HEK293 (cell line): ENCODE results near the gene PRKG1.
"Not testable (repeated sequence)": the region's sequence is repeated elsewhere in the genome, so short reads cannot be mapped to it uniquely, and the experiment has no call there.

ENCODE experiments used
- CTCF ChIA-PET: fragments of 350-600 bp; formaldehyde crosslinking; extraction: SDS; loops from one replicate; lab custom pipeline; 2021; ENCODE audit warnings: antibody characterized with exemption; lab: Yijun Ruan, JAX
- POLR2A ChIA-PET: fragments of 300-600 bp; formaldehyde crosslinking; extraction: SDS; loops from one replicate; lab custom pipeline; 2020; ENCODE audit warnings: antibody characterized with exemption, inconsistent platforms; lab: Yijun Ruan, JAX
- H3K27ac ChIP-seq: fragments of 200-500 bp; sonication (Bioruptor generic); 2 replicates; pipeline ENCODE4 v1.5.1; 2014; ENCODE audit warnings: low read depth, low read length, control low read depth, inconsistent platforms; ENCODE audit errors: extremely low read depth
- H3K36me3 ChIP-seq, 2 experiments: fragments of 200-500 bp in 1 of 2; sonication (Bioruptor generic) in 1 of 2; 1 replicate in 1 of 2; 2 replicates in 1 of 2; pipeline ENCODE4 v1.5.1; 2014 to 2017; ENCODE audit warnings: inconsistent platforms in 2 of 2, low read length in 2 of 2; ENCODE audit not compliant: control insufficient read depth in 2 of 2, insufficient read depth in 1 of 2
- H3K4me1 ChIP-seq: fragments of 200-500 bp; sonication (Bioruptor generic); 2 replicates; pipeline ENCODE4 v1.5.1; 2014; ENCODE audit warnings: mild to moderate bottlenecking, low read length, inconsistent platforms; ENCODE audit not compliant: control insufficient read depth, insufficient read depth
- H3K4me3 ChIP-seq: 2 replicates; pipeline ENCODE4 v1.5.1; 2011; ENCODE audit warnings: low read depth, mild to moderate bottlenecking, control low read depth, low read length, moderate library complexity
- H3K9me3 ChIP-seq: fragments of 200-500 bp; sonication (Bioruptor generic); 2 replicates; pipeline ENCODE4 v1.5.1; 2014; ENCODE audit warnings: low read depth, low read length, inconsistent platforms; ENCODE audit not compliant: control insufficient read depth, insufficient read depth
- ELK4 ChIP-seq: IDR thresholded peaks from 2 replicates; pipeline ENCODE4 v1.6.1; 2011; ENCODE audit warnings: mild to moderate bottlenecking, low read depth, low read length, borderline replicate concordance
- KLF10 ChIP-seq: fragments of 450-650 bp; IDR thresholded peaks from 2 replicates; pipeline ENCODE4 v1.5.1; 2018; ENCODE audit warnings: missing biosample characterization, mild to moderate bottlenecking, missing genetic modification characterization
- REPIN1 ChIP-seq: fragments of 450-650 bp; formaldehyde crosslinking; IDR thresholded peaks from 2 replicates; pipeline ENCODE4 v1.5.1; 2017; ENCODE audit warnings: missing biosample characterization, missing genetic modification characterization, low read depth
- ZBTB1 ChIP-seq: fragments of 450-650 bp; formaldehyde crosslinking; IDR thresholded peaks from 2 replicates; pipeline ENCODE4 v1.5.1; 2016; ENCODE audit warnings: missing biosample characterization, missing genetic modification characterization
- ZBTB11 ChIP-seq: fragments of 450-650 bp; formaldehyde crosslinking; conservative IDR thresholded peaks from 2 replicates; pipeline ENCODE4 v1.5.1; 2016; ENCODE audit warnings: low read depth, missing biosample characterization, missing genetic modification characterization
- ZBTB21 ChIP-seq: fragments of 450-650 bp; formaldehyde crosslinking; IDR thresholded peaks from 2 replicates; pipeline ENCODE4 v1.5.1; 2017; ENCODE audit warnings: missing biosample characterization, missing genetic modification characterization
- ZBTB44 ChIP-seq: fragments of 450-650 bp; IDR thresholded peaks from 2 replicates; pipeline ENCODE4 v1.5.1; 2018; ENCODE audit warnings: missing biosample characterization, mild to moderate bottlenecking, missing genetic modification characterization
- ZFP37 ChIP-seq: fragments of 450-650 bp; formaldehyde crosslinking; IDR thresholded peaks from 2 replicates; pipeline ENCODE4 v1.5.1; 2016; ENCODE audit warnings: missing biosample characterization, missing genetic modification characterization
- ZNF133 ChIP-seq: fragments of 450-650 bp; formaldehyde crosslinking; IDR thresholded peaks from 2 replicates; pipeline ENCODE4 v1.5.1; 2016; ENCODE audit warnings: missing biosample characterization, missing genetic modification characterization
- ZNF16 ChIP-seq: fragments of 450-650 bp; formaldehyde crosslinking; IDR thresholded peaks from 2 replicates; pipeline ENCODE4 v1.5.1; 2016; ENCODE audit warnings: low read depth, missing biosample characterization, missing genetic modification characterization
- ZNF169 ChIP-seq: fragments of 450-650 bp; formaldehyde crosslinking; IDR thresholded peaks from 2 replicates; pipeline ENCODE4 v1.5.1; 2016; ENCODE audit warnings: missing biosample characterization, missing genetic modification characterization
- ZNF274 ChIP-seq, 2 experiments: fragments of 200-500 bp in 1 of 2; fragments of 450-650 bp in 1 of 2; sonication (Bioruptor generic) in 1 of 2; formaldehyde crosslinking in 1 of 2; IDR thresholded peaks; 2 replicates each; pipeline versions ENCODE4 v1.5.1 to v1.6.1; 2014 to 2016; ENCODE audit warnings: borderline replicate concordance in 1 of 2, inconsistent platforms in 1 of 2, low read length in 1 of 2, missing biosample characterization in 1 of 2, missing genetic modification characterization in 1 of 2
- ZNF350 ChIP-seq: fragments of 450-650 bp; formaldehyde crosslinking; IDR thresholded peaks from 2 replicates; pipeline ENCODE4 v1.5.0; 2017; ENCODE audit warnings: missing biosample characterization, mild to moderate bottlenecking, missing genetic modification characterization
- ZNF391 ChIP-seq: fragments of 450-650 bp; formaldehyde crosslinking; IDR thresholded peaks from 2 replicates; pipeline ENCODE4 v1.5.1; 2016; ENCODE audit warnings: low read depth, missing biosample characterization, missing genetic modification characterization, borderline replicate concordance
- ZNF549 ChIP-seq: fragments of 450-650 bp; IDR thresholded peaks from 2 replicates; pipeline ENCODE4 v1.5.1; 2018; ENCODE audit warnings: missing biosample characterization, missing genetic modification characterization, mild to moderate bottlenecking, inconsistent platforms, moderate library complexity
- ZNF621 ChIP-seq: fragments of 450-650 bp; formaldehyde crosslinking; IDR thresholded peaks from 2 replicates; pipeline ENCODE4 v1.5.1; 2017; ENCODE audit warnings: missing biosample characterization, missing genetic modification characterization
- ZNF843 ChIP-seq: fragments of 450-650 bp; formaldehyde crosslinking; IDR thresholded peaks from 2 replicates; pipeline ENCODE4 v1.5.1; 2016; ENCODE audit warnings: missing biosample characterization, missing genetic modification characterization
- ZSCAN16 ChIP-seq: fragments of 450-650 bp; formaldehyde crosslinking; IDR thresholded peaks from 2 replicates; pipeline ENCODE4 v1.5.1; 2016; ENCODE audit warnings: missing biosample characterization, missing genetic modification characterization
- ZSCAN18 ChIP-seq: fragments of 450-650 bp; formaldehyde crosslinking; IDR thresholded peaks from 2 replicates; pipeline ENCODE4 v1.5.1; 2016; ENCODE audit warnings: missing biosample characterization, missing genetic modification characterization

PRKG1 gene

GRCh38 chr10:51340845-51341610, 266.7 kb downstream of the PRKG1 start (continued):
- TF ChIP-seq REPIN1 (tag by site-specific recombination) (no peak), ZNF133 (no peak), ZBTB21 (tag by site-specific recombination) (no peak)

- POLR2A ChIA-PET, H3K27ac ChIP-seq: not testable (repeated sequence)
Observed at GRCh38 chr10:51341745-51342144, 267.5 kb downstream of the PRKG1 start.

GRCh38 chr10:51342381-51342780, 268.1 kb downstream of the PRKG1 start:
- ChIA-PET POLR2A (no interaction called here), CTCF (interaction anchor here (0.6 to 0.7 kb wide), 2 partner anchors 11 to 90 kb away, joined by 3 read pairs; no protein-coding TSS in a partner anchor)
- no peak overlapping the region for H3K27ac ChIP-seq
- no peak overlapping the region for H3K4me3 ChIP-seq
- no peaks in the 10 kb centered on the region for H3K36me3 ChIP-seq
- H3K4me1 ChIP-seq = no peaks in the 10 kb centered on the region
- H3K9me3 ChIP-seq = no peaks in the 10 kb centered on the region
- TF ChIP-seq ZNF391 (tag by site-specific recombination) = no peak
- TF ChIP-seq ZNF274 (IDR thresholded peaks at IDR 0.05; ENCODE audit: low read length) = no peak
- TF ChIP-seq ZNF274 (tag by site-specific recombination; IDR thresholded peaks at IDR 0.05; ENCODE audit: borderline replicate concordance) = no peak
- no peak for TF ChIP-seq ZFP37 (tag by site-specific recombination)
- TF ChIP-seq ZNF843 (tag by site-specific recombination) = no peak
- TF ChIP-seq KLF10 = no peak
- no peak for TF ChIP-seq ZNF350 (tag by site-specific recombination)
- TF ChIP-seq ZNF16 (tag by site-specific recombination) = no peak
- TF ChIP-seq ZBTB44 = no peak

More at GRCh38 chr10:51341745-51342144, 267.5 kb downstream of the PRKG1 start:
- CTCF ChIA-PET = interaction anchor here (0.6 kb wide), 1 partner anchor 11 kb away, joined by 3 read pairs; no protein-coding TSS in a partner anchor
- H3K9me3 ChIP-seq, H3K4me3 ChIP-seq, H3K4me1 ChIP-seq, H3K36me3 ChIP-seq: not testable (repeated sequence)

- Histone ChIP-seq H3K4me3 (no peak overlapping the region), H3K4me1 (no peaks in the 10 kb centered on the region), H3K36me3 (no peaks in the 10 kb centered on the region), H3K27ac (no peak overlapping the region), H3K9me3 (no peaks in the 10 kb centered on the region)
- POLR2A ChIA-PET = no interaction called here
- TF ChIP-seq ZNF169 (tag by site-specific recombination) = no peak
- no peak for TF ChIP-seq ZBTB11
- no peak for TF ChIP-seq ZNF549 (tag by site-specific recombination)
- TF ChIP-seq ZSCAN16 = no peak
- no peak for TF ChIP-seq ZNF621 (tag by site-specific recombination)
- no peak for TF ChIP-seq ZSCAN18
- no peak for TF ChIP-seq ZBTB1 (tag by site-specific recombination)
- TF ChIP-seq ZNF16 (tag by site-specific recombination) = no peak
- TF ChIP-seq ELK4 = no peak
- CTCF ChIA-PET = interaction anchor here (0.6 kb wide), 1 partner anchor 79 kb away, joined by 3 read pairs; no protein-coding TSS in a partner anchor
Observed at GRCh38 chr10:51343391-51343790, 269.1 kb downstream of the PRKG1 start.
